ENCODE results near the gene NME3. TPM values are rescaled to one million over a fixed set of nuclear protein-coding genes. Genes with fewer than 3 reads are reported as not detected.

The NME3 gene
- total RNA-seq, 1 donor, result 63.9 TPM

- peak; percentile 14 for DNase-seq (ENCODE audit: low read depth)
- no peak for TF ChIP-seq CTCF (IDR thresholded peaks at IDR 0.05; ENCODE audit: insufficient read depth, low read depth, low read length)
- peak within 1 kb of the TSS; percentile 81 for H3K4me3 ChIP-seq (ENCODE audit: low read depth, low read length)
Observed at GRCh38 chr16:1772362-1772907, 1.1 kb upstream of the NME3 start, which contains the start of gene EME2. Gene EME2 (plus strand): TSS chr16:1772810. CDS start chr16:1773228, 418 bp downstream.

- TF ChIP-seq CTCF (IDR thresholded peaks at IDR 0.05; ENCODE audit: insufficient read depth, low read depth, low read length), result no peak
- DNase-seq (ENCODE audit: low read depth), result no peak
- H3K4me3 ChIP-seq (ENCODE audit: low read depth, low read length), result peak overlapping the region; percentile 81
Observed at GRCh38 chr16:1771864-1772361, 570 bp upstream of the NME3 start.

GRCh38 chr16:1770328-1771187 lies 785 bp downstream of the NME3 start:
- peak overlapping the region; percentile 81 for H3K4me3 ChIP-seq (ENCODE audit: low read depth, low read length)
- peak; percentile 55 for DNase-seq (ENCODE audit: low read depth)

GRCh38 chr16:1769402-1770300 lies 1.7 kb downstream of the NME3 start:
- H3K4me3 ChIP-seq (ENCODE audit: low read depth, low read length), result no peak overlapping the region
- no peak for DNase-seq (ENCODE audit: low read depth)
- TF ChIP-seq CTCF (IDR thresholded peaks at IDR 0.05; ENCODE audit: insufficient read depth, low read depth, low read length), result no peak

More at GRCh38 chr16:1770328-1771187, 785 bp downstream of the NME3 start:
- no peak for TF ChIP-seq CTCF (IDR thresholded peaks at IDR 0.05; ENCODE audit: insufficient read depth, low read depth, low read length)

GRCh38 chr16:1768767-1769401 lies 2.5 kb downstream of the NME3 start:
- no peak overlapping the region for H3K4me3 ChIP-seq (ENCODE audit: low read depth, low read length)
- no peak for TF ChIP-seq CTCF (IDR thresholded peaks at IDR 0.05; ENCODE audit: insufficient read depth, low read depth, low read length)
- no peak for DNase-seq (ENCODE audit: low read depth)
